Left renal pelvis (tissue), 4 donors: ENCODE results near the gene C6orf15. TPM values are rescaled to one million over a fixed set of nuclear protein-coding genes. Genes with fewer than 3 reads are reported as not detected.
A peak's percentile ranks its signal among the peaks of the same experiment; 100 is the strongest.
"Not testable (repeated sequence)": the region's sequence is repeated elsewhere in the genome, so short reads cannot be mapped to it uniquely, and the experiment has no call there.

ENCODE experiments used
- DNase-seq, 4 donors: peaks; one replicate each; pipeline ENCODE4 v3.0.0-alpha.2; 2013; ENCODE audit warnings: low read depth in 4 of 4, low spot score in 3 of 4
- polyA plus RNA-seq, 4 donors: library from polyadenylated mRNA; unstranded; fragments of 120-200 nt; gene quantifications; one replicate each; pipeline ENCODE4 v1.2.1, GENCODE V29; 2013; ENCODE audit not compliant: insufficient read length in 4 of 4

The C6orf15 gene
- polyA plus RNA-seq, 4 donors: 0.19 TPM; not detected in 3

DNA sequence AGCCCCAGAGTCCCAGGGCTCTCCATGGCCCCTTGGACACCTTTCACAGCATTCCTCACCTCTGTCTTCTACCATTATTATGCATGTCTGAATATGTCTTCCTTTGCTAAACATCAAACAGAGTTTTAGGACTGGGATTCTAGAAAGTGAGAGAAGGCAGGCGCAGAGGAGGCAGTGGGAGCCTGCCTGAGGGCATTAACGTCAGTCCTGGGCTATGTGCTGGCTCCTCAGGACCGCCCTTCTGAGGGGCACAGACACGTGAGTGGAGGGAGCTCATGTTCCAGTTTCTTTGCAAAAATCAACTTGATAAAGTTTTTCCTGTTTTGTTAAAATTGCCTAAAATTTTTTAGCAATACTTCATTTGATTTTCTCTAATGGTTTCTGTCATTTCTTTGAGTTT, 38.0 kb downstream of the C6orf15 start:
- no peak for DNase-seq

DNA sequence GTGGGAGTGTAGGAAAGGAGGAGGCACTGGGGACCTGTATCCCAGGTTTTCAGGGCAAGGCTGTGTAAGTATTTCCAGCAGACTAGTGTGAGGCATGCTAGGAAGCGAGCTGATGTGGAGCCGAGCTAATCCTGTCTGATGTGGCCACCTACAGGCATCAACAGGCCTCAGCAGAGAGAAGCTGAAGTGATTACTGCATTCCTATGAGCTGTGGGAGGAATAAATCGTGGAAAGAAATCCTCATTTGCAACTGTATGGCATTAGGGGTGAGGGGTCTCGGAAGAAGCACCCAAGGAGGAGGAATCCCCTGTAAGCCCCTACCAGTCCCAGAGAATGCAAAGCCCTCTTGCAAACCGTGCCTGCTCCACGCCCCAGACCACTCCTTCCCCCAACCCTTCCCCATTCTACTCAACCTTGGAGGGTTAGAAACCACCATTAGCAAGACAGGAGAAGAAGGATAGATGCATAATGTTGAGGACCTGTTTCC, 41.6 kb downstream of the C6orf15 start:
- DNase-seq: peak in 2 of 4 donors; percentile 63 to 69

DNA sequence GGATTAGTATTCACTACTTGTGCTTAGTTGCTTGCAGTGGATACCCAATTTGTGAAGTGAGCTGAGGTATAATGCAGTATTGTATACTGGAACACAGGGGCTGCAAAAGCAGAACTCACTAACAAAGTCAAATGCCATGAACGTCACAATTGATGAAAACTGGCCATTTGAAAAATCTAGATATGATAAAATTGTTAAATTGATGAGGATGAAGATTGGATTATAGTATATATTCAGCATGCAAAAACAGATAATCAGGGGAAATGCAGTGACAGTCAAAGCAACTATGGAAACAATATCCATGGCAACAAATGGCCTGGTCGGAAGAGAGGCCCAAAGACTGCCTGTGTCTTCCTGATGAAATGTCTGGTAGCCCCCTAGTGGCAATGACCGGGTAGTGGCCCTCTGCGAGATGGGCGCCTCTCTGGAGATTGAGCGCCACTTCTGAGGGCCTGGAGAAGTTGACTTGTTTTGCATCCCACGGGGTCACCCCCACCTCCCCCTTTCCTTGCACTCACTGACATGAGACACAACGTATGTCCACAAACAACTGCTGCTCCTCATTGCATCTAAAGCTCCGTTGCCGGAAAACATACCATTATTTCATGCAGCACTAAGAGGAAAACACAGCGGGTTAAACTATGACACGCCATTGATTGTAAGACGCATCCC, 43.6 kb downstream of the C6orf15 start:
- peak; percentile 63 to 70 (median 65) for DNase-seq

DNA sequence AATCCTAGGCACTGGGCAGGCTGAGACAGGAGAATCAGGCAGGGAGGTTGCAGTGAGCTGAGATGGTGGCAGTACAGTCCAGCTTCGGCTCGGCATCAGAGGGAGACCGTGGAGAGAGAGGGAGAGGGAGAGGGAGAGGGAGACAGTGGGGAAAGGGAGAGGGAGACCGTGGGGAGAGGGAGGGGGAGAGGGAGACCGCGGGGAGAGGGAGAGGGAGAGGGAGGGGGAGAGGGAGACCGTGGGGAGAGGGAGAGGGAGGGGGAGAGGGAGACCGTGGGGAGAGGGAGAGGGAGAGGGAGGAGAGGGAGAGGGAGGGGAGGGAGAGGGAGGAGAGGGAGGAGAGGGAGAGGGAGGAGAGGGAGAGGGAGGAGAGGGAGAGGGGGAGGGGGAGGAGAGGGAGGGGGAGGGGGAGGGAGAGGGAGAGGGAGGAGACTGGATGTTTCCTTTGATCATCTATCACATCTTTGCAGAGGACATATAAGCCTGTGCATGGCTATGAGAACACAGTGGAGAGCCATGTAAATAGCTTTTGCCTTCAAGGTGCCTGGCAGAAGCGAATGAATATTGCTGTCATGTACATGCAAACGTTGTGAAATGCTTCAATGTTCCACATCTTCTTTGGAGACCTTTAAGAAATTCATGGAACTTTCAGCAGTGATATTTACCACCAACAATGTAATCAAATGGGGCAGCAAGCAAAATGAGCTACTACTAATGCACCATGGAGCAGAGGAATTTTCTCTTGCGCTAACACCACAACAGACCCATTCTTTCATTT, 44.3 kb downstream of the C6orf15 start:
- not testable (repeated sequence) for DNase-seq

DNA sequence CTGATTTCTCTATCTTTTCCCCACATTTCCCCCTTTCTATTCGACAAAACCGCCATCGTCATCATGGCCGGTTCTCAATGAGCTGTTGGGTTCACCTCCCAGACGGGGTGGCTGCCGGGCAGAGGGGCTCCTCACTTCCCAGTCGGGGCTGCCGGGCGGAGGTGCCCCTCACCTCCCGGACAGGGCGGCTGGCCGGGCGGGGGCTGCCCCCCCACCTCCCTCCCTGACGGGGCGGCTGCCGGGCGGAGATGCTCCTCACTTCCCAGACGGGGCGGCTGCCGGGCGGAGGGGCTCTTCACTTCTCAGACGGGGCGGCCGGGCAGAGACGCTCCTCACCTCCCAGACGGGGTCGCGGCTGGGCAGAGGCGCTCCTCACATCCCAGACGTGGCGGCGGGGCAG, 45.3 kb downstream of the C6orf15 start:
- DNase-seq: not testable (repeated sequence)

DNA sequence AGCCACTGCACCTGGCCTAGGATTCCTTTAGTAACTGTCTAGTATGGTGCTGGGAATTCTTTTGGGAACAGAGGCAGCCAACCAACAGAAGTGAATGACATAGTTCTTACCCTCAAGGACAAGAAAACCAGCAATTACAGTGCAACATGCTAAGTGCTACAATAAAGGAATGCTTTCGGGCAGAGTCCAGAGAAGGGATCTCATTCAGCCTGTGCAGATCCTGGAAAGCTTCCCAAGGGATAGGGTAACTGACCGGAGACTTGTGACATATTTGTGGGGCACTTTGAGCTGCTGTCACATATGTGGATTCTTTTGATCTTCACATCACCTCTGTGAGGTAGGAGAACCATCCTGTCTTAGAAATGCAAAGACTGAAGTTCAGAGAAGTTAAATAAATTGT, 46.8 kb downstream of the C6orf15 start:
- DNase-seq: no peak

DNA sequence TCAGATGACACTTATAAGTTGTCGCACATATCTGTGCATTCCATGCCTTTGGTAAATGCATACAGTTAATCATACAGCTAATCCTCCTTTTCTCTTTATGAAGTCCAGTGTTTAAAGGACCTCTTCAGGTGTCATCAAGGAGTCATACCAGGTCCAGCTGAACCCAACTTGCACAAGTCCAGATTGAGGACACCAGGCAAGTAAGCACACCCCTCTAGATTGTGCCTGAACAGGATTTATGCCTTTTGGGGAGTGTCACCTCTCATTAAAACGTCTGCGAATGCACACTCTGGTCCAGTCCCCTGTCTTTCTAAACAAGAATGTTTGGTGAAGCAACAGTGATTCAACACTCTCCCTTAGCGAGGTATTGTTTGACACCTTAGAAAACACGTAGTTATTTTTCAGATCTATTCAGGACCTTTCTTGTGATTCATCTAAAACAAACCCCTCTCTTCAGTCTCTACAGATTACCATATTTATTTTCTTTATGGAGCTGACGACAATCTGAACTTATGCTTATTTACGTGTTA, 48.4 kb downstream of the C6orf15 start:
- DNase-seq: no peak

Other genes with a start within 250 kb of the C6orf15 start
- 100 to 1,000 TPM in 3 of 4 donors, 10 to 100 TPM in 1; 55.6 to 201 (median 156) TPM for gene DDR1, start 228.1 kb downstream of the C6orf15 start, polyA plus RNA-seq
- gene GTF2H4, start 204.4 kb downstream of the C6orf15 start, polyA plus RNA-seq: 10 to 100 TPM; 30.2 to 51.2 (median 44.1) TPM
- 10 to 100 TPM; 26.1 to 59.5 (median 35.3) TPM for gene VARS2, start 198.3 kb downstream of the C6orf15 start, polyA plus RNA-seq
- 1 to 10 TPM in 1 of 4 donors, under 1 TPM in 3; 0.16 to 1.0 (median 0.82) TPM for gene SFTA2, start 180.4 kb downstream of the C6orf15 start, polyA plus RNA-seq
- gene MUCL3, start 171.6 kb downstream of the C6orf15 start, polyA plus RNA-seq: under 1 TPM in 3 of 4 donors, not detected in 1; 0.03 to 0.09 (median 0.03) TPM
- under 1 TPM in 1 of 4 donors, not detected in 3; 0.04 TPM for gene MUC21, start 128.9 kb downstream of the C6orf15 start, polyA plus RNA-seq
- not detected for gene MUC22, start 102.1 kb downstream of the C6orf15 start, polyA plus RNA-seq
- gene PSORS1C1, start 2.2 kb upstream of the C6orf15 start, polyA plus RNA-seq: 1 to 10 TPM in 1 of 4 donors, under 1 TPM in 1, not detected in 2; 0.19 to 1.0 TPM
- gene CDSN, start 7.9 kb upstream of the C6orf15 start, polyA plus RNA-seq: not detected
- gene PSORS1C2, start 26.5 kb upstream of the C6orf15 start, polyA plus RNA-seq: under 1 TPM in 1 of 4 donors, not detected in 3; 0.17 TPM
- 10 to 100 TPM; 17.3 to 38.3 (median 30.1) TPM for gene CCHCR1, start 45.2 kb upstream of the C6orf15 start, polyA plus RNA-seq
- gene TCF19, start 46.0 kb upstream of the C6orf15 start, polyA plus RNA-seq: 10 to 100 TPM; 17.3 to 26.0 (median 18.3) TPM
- gene POU5F1, start 58.1 kb upstream of the C6orf15 start, polyA plus RNA-seq: 10 to 100 TPM in 1 of 4 donors, 1 to 10 TPM in 2, under 1 TPM in 1; 0.26 to 11.7 (median 2.6) TPM
- 100 to 1,000 TPM in 1 of 4 donors, 10 to 100 TPM in 3; 72.0 to 148 (median 77.4) TPM for gene HLA-C, start 159.5 kb upstream of the C6orf15 start, polyA plus RNA-seq
- gene HLA-B, start 244.6 kb upstream of the C6orf15 start, polyA plus RNA-seq: 100 to 1,000 TPM; 105 to 177 (median 155) TPM